ENCODE measurements around the gene TRPC4AP.

DNA sequence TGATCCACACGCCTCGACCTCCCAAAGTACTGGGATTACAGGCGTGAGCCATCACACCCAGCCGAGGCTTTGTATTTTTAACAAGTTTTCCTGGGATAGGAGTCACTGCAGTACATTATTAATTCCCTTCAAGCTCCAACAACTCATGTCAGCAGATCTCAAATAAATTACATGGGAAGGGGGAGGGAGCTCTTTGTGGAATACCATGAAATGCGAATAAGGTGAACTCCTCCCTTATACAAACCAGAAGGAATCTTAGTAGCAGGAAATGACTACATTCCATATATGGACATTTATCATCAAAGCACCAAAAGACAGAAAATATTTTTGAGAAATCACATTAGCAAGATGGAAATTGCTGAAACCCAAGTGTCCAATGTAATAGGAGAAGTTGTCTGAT lies 139.9 kb downstream of the TRPC4AP start:
- TF ChIP-seq SIN3A (IDR thresholded peaks at IDR 0.05; ENCODE audit: borderline replicate concordance, insufficient read depth, low read length) = no peak
- TF ChIP-seq POLR2AphosphoS5 (IDR thresholded peaks at IDR 0.05; ENCODE audit: low read depth, low read length) = no peak
- TF ChIP-seq REST (IDR thresholded peaks at IDR 0.05; ENCODE audit: insufficient read depth in 1 of 2, low read depth in 2 of 2, low read length in 2 of 2) = no peak

All from PFSK-1 (cell line).